Activated CD8-positive, alpha-beta T cell treated with anti-CD3 and anti-CD28 coated beads for 36 hours (primary cell): Measurements from ENCODE around the gene PARVB. TPM values are rescaled to one million over a fixed set of nuclear protein-coding genes. Genes with fewer than 3 reads are reported as not detected.

Source experiments
- ATAC-seq: fragments of 200-7000 bp; cut with Tn5 transposase; one replicate; pipeline ENCODE4 v1.10.0; 2021; ENCODE audit warnings: mild to moderate bottlenecking, moderate library complexity
- CTCF ChIA-PET: fragments of 350-600 bp; sonication (Branson Sonifier 250); formaldehyde crosslinking; loops from one replicate; lab custom pipeline; 2021; ENCODE audit warnings: antibody characterized with exemption; lab: Charles Lee
- POLR2A ChIA-PET: fragments of 350-600 bp; sonication (Branson Sonifier 250); formaldehyde crosslinking; loops from one replicate; lab custom pipeline; 2021; ENCODE audit warnings: antibody characterized with exemption; lab: Charles Lee
- DNase-seq: peaks from one replicate; pipeline ENCODE4 v3.0.0-alpha.2; 2020
- H3K27ac Mint-ChIP-seq: one replicate; pipeline ENCODE4 v1.8.0; 2021; ENCODE audit warnings: mild to moderate bottlenecking, mixed read lengths
- H3K27me3 Mint-ChIP-seq: one replicate; pipeline ENCODE4 v1.8.0; 2021; ENCODE audit warnings: mixed read lengths
- H3K36me3 Mint-ChIP-seq: one replicate; pipeline ENCODE4 v1.8.0; 2021; ENCODE audit warnings: low read depth, mixed read lengths
- H3K4me1 Mint-ChIP-seq: one replicate; pipeline ENCODE4 v1.8.0; 2021; ENCODE audit warnings: low read depth, mixed read lengths
- H3K4me3 Mint-ChIP-seq: one replicate; pipeline ENCODE4 v1.8.0; 2021; ENCODE audit warnings: mild to moderate bottlenecking, moderate library complexity, mixed read lengths
- H3K9me3 Mint-ChIP-seq: one replicate; pipeline ENCODE4 v1.8.0; 2021; ENCODE audit warnings: mixed read lengths
- intact Hi-C: fragments of 100-400 bp; cut with micrococcal nuclease; formaldehyde crosslinking; loops from one replicate; pipeline ENCODE4 v1.10.0; 2022
- total RNA-seq, 2 experiments: library from RNA; stranded (reverse); gene quantifications; one replicate each; pipeline ENCODE4 v1.2.3, GENCODE V29; 2021
- TF ChIP-seq, protein P1 (sequence below): fragments of 200-600 bp; IDR thresholded peaks from one replicate; pipeline ENCODE4 v1.8.0; 2022; ENCODE audit warnings: antibody characterized with exemption, mild to moderate bottlenecking

The PARVB gene
- total RNA-seq, 2 experiments from 2014 or later = 71.0 to 73.1 TPM

- intact Hi-C loops = no loop called here
- CTCF ChIA-PET = no interaction called here
- H3K4me3 Mint-ChIP-seq = no peak overlapping the region
- no peak for ATAC-seq
- no peaks in the 10 kb centered on the region for H3K27me3 Mint-ChIP-seq
- POLR2A ChIA-PET = no interaction called here
- DNase-seq = no peak
- TF ChIP-seq, protein P1, sequence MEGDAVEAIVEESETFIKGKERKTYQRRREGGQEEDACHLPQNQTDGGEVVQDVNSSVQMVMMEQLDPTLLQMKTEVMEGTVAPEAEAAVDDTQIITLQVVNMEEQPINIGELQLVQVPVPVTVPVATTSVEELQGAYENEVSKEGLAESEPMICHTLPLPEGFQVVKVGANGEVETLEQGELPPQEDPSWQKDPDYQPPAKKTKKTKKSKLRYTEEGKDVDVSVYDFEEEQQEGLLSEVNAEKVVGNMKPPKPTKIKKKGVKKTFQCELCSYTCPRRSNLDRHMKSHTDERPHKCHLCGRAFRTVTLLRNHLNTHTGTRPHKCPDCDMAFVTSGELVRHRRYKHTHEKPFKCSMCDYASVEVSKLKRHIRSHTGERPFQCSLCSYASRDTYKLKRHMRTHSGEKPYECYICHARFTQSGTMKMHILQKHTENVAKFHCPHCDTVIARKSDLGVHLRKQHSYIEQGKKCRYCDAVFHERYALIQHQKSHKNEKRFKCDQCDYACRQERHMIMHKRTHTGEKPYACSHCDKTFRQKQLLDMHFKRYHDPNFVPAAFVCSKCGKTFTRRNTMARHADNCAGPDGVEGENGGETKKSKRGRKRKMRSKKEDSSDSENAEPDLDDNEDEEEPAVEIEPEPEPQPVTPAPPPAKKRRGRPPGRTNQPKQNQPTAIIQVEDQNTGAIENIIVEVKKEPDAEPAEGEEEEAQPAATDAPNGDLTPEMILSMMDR = no peak
- no peaks in the 10 kb centered on the region for H3K36me3 Mint-ChIP-seq
- no peak overlapping the region for H3K27ac Mint-ChIP-seq
- no peaks in the 10 kb centered on the region for H3K4me1 Mint-ChIP-seq
- no peaks in the 10 kb centered on the region for H3K9me3 Mint-ChIP-seq
Measured at GRCh38 chr22:44161673-44162072, 137.6 kb downstream of the PARVB start.

DNA sequence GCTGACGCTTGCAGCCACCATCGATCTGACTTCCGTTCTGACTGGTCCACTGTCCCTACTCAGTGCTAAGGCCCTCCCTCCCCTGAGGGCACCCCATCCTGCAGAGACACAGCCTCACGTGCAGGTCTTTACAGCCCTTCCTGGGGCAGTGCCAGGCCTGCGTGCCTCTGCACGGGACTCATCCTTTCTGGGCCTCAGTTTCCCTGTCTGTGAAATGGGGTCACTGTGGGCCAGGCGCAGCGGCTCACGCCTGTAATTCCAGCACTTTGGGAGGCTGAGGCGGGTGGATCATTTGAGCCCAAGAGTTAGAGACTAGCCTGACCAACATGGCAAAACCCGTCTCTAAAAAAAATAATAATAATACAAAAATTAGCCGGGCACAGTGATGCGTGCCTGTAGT, 138.9 kb downstream of the PARVB start:
- no peak overlapping the region for H3K27ac Mint-ChIP-seq
- ChIA-PET POLR2A (no interaction called here), CTCF (no interaction called here)
- no peaks in the 10 kb centered on the region for H3K27me3 Mint-ChIP-seq
- no peaks in the 10 kb centered on the region for H3K36me3 Mint-ChIP-seq
- H3K4me3 Mint-ChIP-seq = no peak overlapping the region
- intact Hi-C loops = no loop called here
- H3K9me3 Mint-ChIP-seq = no peaks in the 10 kb centered on the region
- TF ChIP-seq, protein P1 = no peak
- ATAC-seq (no peak), DNase-seq (no peak)
- no peaks in the 10 kb centered on the region for H3K4me1 Mint-ChIP-seq

GRCh38 chr22:44163536-44163935, 139.4 kb downstream of the PARVB start:
- intact Hi-C loops = no loop called here
- Mint-ChIP-seq H3K27me3 (no peaks in the 10 kb centered on the region), H3K4me3 (no peak overlapping the region), H3K9me3 (no peaks in the 10 kb centered on the region), H3K4me1 (no peaks in the 10 kb centered on the region), H3K27ac (no peak overlapping the region), H3K36me3 (no peaks in the 10 kb centered on the region)
- no peak for DNase-seq
- POLR2A ChIA-PET = no interaction called here
- ATAC-seq = no peak
- CTCF ChIA-PET = no interaction called here
- TF ChIP-seq, protein P1 = no peak

GRCh38 chr22:44164031-44164430, 139.9 kb downstream of the PARVB start:
- Mint-ChIP-seq H3K36me3 (no peaks in the 10 kb centered on the region), H3K27me3 (no peaks in the 10 kb centered on the region), H3K4me3 (no peak overlapping the region), H3K9me3 (no peaks in the 10 kb centered on the region), H3K27ac (no peak overlapping the region), H3K4me1 (no peaks in the 10 kb centered on the region)
- ChIA-PET POLR2A (no interaction called here), CTCF (no interaction called here)
- intact Hi-C loops = no loop called here
- no peak for ATAC-seq
- TF ChIP-seq, protein P1 = no peak
- no peak for DNase-seq

GRCh38 chr22:44165286-44165874, 141.3 kb downstream of the PARVB start:
- ChIA-PET POLR2A (interaction anchor here (0.6 kb wide), 1 partner anchor 11 kb away, joined by 3 read pairs; no protein-coding TSS in a partner anchor), CTCF (no interaction called here)
- Mint-ChIP-seq H3K27me3 (no peaks in the 10 kb centered on the region), H3K36me3 (no peaks in the 10 kb centered on the region), H3K27ac (no peak overlapping the region), H3K9me3 (no peaks in the 10 kb centered on the region), H3K4me1 (no peaks in the 10 kb centered on the region), H3K4me3 (no peak overlapping the region)
- intact Hi-C loops = no loop called here
- TF ChIP-seq, protein P1 = no peak
- DNase-seq = no peak
- no peak for ATAC-seq
